Myocyte (in vitro differentiated cells): ENCODE data around the gene AGAP1. TPM values are rescaled to one million over a fixed set of nuclear protein-coding genes. Genes with fewer than 3 reads are reported as not detected.
A peak's percentile ranks its signal among the peaks of the same experiment; 100 is the strongest.

Source experiments
- DNase-seq: peaks from one replicate; pipeline ENCODE4 v3.0.0-alpha.2; 2012; ENCODE audit warnings: low read depth
- total RNA-seq: library from RNA; depleted of rRNA; stranded (reverse); fragments of >200 nt; gene quantifications from 2 replicates; pipeline ENCODE4 v1.2.3, GENCODE V29; 2014

Gene AGAP1
- total RNA-seq, 1 donor from 2014 or later: 15.5 TPM

- DNase-seq: no peak
Measured at GRCh38 chr2:235955664-235956063, 461.8 kb downstream of the AGAP1 start.

DNA sequence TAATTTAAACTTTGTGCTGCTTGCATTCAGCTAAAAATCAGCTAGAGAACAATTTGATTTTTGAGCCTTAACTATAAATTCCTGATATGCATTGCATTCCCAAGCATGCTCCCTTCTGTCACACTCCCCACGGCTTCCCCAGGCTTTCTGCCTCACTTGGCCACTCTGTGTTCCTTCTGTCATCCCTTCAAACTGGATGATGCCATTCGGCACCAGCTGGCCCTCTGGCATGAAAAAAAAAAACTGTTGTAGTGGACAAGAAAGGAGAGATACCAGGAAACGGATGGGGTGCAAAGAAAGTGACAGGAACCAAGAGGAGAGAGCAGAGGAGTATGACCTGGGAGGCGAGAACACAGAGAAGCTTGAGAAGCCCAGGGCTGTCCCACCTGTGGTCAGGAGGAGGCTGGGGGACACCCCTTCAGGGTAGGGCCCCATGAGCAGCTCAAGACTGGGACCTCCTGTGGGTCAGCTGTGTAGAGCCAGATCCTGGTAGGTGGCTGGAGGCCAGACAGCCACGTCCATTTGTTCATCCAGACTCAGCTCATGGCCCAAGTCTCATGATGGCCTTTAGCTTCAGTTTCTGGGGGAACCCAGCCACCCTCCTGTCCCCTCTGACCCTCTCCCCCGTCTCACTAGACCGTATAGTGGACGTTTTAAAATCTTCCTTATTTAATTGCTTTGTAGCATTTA is 462.6 kb downstream of the AGAP1 start:
- DNase-seq: no peak

DNA sequence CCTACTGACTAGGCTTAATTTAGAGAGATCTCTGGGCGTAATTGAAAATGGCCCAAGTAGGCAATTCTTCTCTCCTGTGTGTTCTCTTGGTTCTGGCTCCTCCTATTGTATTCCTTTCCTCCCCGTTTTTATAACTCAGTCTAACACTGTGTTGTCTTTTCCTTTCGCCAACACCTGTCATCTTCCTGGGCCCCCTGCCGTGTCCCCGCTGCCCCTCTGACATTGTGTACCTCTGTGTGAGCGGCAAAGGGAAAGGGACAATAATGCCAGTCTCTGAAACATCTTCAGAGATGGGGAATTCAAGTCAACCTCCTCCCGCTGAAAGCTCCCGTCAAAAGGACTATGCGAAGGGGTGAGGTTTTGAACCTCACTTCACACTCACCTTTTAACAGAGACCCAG is 463.4 kb downstream of the AGAP1 start:
- DNase-seq: no peak

DNA sequence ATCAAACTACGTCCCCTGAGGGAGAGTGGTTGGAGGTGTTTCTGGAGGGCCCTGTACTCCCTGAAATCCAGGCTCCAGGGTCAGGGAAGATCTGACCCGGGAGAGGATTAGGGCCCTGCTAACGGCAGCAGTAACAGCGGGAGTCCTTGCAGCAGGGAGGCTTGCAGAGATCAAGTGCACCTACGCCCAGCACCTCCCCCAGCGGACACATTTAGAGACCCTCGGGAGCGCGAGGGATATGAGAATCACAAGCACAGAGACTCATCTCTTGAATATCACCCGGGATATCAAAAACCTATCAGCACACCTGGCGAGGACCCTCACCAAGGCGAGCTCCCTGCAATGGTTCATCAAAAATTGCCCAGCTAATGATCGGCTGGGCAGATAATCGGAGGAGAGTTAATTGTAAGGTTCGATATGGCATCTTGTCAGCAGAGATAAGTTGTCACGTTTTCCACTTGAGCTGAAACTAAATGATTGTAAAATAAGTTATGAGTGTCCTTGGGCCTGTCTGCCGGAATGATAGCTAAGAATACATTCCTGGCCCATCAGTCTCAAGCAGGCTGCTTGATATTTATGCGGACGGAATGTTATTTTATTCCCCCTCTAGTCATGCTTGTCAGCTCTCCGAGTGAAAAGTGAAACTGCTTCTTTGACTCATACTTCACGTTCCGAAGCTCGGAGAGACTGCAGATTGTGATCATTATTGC is 464.5 kb downstream of the AGAP1 start:
- no peak for DNase-seq

DNA sequence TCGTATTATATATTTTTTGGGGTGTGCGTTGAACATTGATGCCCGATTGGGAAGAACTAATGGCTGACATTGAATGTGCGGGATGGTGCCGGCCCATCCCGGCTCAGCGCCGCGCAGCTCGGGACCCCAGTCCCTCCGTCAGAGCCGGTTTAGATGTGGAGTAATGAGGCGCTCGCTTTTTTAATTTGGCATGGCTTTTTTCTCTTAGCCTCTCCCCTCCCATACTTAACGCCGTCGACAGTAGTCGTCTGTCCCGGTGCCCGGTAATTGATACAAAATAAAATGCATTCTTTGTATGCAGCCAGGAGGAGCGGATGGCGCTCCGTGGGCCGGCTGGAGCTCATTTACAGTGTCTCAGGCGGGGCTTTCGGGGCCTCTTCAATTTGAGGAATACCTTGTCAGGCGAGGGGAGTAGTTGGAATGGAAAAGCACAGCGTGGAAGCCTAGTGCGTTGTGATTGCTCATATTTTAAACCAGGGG is 465.1 kb downstream of the AGAP1 start:
- DNase-seq: no peak

DNA sequence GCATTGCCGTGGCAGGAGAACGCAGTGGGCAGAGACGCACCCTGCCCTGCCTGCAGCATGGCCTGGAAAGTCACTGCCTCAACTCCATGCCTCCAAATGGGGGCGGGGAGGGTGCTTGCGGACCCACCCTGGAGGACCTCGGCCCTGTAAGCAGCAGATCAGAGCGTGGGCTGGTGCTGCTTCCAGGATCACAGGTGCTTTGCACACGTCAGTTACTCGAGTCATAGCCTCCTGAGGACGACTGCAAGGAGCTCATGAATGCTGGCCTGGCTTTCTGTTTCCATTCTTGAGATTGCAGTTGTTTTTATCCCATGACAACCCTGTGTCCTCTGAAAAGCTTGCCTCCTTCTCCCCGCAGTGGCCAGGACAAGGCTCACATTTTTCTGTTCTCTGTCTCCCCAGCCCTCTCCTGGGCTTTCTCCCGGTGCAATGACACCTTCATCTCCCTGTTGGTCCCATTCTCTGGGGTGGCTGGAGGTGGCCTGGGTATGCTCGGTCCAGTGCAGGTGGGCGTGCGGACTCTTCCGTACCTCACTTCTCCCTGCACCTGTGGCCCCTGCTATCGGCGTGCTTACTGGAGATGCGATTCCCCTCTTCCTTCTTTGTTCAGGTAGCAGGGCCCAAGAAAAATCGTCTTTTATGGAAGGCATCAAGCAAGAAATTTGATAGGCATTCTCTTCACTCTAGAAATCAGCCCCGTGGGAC is 466.3 kb downstream of the AGAP1 start:
- DNase-seq: peak; percentile 37

- peak; percentile 68 for DNase-seq
Measured at GRCh38 chr2:235960716-235961640, 467.1 kb downstream of the AGAP1 start.

DNA sequence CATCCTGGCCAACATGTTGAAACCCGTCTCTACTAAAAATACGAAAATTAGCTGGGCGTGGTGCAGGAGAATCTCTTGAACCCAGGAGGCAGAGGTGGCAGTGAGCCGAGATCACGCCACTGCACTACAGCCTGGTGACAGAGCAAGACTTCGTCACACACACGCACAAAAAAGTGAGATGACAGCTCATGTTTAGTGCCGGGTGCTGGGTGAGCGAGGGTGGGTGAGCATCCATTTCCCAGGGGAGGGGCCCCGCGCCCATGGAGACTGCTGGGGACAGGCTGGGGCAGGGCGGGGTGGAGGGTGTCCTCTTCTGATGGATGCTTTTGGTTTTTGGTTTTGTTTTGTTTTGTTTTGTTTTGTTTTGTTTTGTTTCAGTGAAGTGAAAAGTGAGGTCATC is 467.9 kb downstream of the AGAP1 start:
- no peak for DNase-seq

GRCh38 chr2:235963853-235964577 is 470.2 kb downstream of the AGAP1 start:
- no peak for DNase-seq

DNA sequence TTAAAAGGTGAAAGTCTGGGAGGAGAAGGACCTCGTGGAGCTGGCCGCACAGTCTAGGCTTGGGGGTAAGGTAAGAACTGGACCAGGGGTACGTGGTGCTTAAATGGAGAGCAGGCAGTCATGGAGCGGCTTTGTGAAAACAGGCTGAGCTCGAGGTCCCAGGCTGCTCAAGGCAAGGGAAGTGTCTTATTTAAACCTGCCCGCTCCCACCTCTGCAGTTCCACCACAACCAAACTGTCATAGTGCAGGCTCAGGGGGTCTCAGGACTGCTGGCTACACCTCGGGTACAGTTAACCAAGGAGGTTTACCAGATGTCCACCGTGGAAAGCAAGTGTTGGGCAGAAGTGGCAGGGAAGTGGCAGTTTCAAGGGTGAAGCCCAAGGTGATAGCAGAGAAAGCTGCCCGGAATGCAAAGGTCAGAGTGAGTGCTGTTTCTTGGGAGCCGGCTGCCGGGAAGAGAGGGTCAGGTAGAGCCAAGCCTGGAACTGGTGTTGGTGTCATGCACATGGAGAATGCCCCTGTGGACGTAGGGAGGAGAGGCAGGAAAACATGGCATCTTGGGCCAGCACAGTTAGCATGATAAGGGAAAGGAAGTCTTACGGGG is 471.0 kb downstream of the AGAP1 start:
- DNase-seq: no peak

DNA sequence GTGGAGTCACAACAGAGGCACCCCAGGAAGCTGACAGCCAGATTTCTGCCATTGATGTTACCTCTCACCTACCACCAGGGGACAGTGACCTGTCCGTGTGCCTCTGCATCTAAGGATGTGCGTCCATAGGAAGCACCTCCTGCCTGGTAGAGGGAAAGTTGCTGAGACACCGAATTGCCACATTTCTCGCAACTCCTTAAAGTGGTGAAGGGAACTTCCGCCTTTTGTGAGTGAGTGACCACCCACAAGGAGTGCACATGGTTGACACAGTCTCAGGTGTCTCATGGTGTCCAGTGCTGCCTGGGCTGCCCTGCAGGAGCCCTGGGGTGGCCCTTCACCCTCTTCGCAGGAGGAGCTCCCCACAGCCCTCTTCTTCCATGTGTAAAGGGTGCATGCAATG is 472.6 kb downstream of the AGAP1 start:
- no peak for DNase-seq

DNA sequence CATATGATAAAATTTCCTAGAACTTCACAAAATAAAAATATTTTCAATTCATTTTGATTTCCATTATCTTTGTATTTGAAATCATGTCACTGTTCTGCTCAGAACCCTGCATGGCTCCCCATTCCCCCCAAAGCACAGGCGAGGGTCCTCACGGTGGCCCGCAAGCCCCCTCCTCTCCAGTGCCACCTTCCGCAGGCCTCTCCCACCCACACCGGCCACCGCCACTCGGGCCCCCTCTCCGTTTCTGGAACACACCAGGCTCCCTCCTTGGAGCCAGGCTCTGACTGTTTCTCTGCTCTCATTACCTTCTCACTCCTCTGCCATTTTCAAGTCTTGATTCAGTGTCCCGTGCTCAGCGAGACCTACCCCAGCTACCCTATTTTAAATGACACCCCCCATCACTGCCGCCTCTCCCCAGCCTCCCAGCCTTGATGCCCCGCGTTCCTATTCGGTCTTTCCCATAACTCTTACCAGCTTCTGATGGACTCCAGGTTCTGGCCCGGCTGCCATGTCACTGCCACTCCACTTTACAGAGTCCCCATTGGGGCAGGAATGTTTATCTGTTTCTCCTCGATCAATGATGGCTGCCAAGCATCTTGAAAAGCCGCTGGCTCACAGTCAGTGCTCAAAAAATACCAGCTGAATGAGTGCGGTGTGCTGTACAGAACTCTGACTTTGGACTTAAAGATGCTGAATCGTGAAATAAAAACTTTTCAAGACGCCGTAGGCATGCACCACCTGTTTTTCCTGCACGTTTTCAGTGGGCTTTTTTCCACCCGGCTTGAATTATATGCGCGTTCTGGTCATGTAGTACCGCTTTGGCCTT is 473.3 kb downstream of the AGAP1 start:
- DNase-seq: no peak

DNA sequence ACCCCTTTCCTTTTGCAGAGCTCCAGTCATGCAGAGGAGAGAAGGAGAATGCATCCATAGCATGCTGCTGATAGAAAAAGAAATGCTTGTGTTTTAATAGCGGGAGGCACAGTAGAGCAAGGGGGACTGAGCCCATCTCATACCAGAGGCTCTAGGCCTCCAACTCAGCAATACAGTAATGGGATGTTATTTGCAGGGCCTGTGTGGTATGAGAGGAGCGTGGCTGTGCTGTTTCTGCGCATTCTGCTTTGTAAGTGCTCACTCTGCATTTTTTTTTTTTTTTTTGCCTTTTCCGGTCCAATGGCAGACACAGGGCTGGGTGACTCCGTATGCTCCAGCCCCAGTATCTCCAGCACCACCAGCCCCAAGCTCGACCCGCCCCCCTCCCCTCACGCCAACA is 474.3 kb downstream of the AGAP1 start:
- no peak for DNase-seq

DNA sequence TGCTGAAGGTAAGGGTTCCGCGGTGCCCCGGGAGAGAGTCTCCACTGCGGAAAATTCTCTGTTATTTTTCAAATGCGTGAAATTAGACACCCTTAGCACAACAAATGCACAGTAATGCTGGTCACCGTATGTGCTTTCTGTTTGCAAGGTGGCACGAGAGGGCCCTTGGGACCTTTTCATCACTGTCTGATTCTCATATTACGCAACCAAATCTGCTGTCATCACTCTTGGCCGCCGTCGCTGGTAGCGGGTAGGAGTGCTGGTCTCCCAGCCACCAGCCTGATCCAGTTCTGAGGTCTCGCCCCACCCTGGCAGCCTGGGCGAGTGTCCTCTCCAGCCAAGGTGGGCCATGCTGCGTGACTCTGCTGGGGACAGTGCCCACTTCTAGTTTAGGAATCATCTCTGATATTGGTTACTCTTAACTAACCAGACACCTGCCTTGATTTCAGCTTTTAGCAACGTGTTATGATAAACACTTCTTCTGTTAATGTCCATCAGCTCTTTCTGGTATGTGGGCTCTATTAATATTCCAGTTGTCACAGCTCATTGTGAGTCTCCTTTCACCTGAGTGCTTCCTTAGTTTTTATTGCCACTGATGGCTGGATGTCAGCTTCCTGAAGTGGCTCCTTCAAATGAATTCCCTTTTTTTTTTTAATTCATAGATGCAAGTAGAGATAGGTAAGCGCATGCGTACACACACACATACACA is 474.9 kb downstream of the AGAP1 start:
- DNase-seq: no peak

DNA sequence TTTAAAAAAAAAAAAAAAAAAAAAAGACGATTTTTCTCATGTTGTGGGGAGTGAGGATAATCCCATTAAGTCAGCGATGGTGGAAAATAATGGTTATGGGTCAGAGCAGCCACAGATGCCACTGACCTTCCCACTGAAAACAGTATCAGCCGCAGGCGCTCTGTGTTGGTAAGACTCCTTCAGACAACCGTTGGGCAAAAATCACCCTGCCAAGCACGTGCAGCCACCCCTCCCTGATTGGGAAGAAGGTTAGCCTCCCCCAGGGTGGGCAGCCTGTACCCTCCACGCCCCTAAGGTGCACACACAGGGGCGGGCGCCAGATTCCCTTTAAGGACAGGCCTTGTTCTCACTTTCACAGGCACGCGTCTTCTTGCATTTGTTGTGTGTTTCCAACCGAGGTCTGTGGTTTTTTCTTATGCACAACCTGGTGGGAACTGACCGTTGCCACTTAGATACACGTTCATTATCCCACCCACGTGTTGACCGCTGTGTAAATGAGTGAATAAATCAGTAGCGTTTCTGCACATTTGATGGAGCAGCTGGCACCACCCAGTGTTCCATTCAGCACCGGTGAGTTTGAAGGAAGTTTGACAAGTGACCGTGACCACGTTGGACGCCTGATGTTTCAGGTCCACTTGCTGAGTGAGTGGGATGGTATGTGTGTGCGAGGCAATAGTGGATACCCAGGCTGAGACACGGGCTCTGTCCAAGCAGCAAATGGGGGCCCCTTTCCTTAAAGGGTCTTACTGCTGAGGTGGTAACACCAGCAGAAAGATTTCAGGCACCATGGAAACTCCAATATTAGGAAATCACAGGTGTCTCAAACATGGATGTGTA is 476.6 kb downstream of the AGAP1 start:
- no peak for DNase-seq

- no peak for DNase-seq
Measured at GRCh38 chr2:235976516-235976915, 482.7 kb downstream of the AGAP1 start.

DNA sequence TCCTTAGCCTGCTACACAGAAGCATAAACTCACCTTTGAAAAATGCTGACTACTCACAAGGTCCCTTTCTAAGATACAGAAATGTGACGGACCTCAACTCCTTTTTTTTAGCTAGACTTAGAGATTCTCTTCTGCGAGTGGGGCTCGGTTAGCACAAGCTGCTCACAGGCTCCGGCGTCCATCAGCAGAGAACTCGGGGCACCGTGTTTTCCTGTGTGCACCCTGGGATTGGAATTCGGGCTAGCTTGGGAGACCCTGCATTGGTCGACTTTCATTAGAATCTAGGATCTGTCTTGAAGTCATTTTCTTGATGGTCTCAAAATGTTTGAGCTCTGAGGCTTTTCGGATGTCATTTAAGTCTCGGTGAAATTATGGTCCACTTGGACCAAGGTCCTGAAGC is 483.1 kb downstream of the AGAP1 start:
- DNase-seq: no peak

DNA sequence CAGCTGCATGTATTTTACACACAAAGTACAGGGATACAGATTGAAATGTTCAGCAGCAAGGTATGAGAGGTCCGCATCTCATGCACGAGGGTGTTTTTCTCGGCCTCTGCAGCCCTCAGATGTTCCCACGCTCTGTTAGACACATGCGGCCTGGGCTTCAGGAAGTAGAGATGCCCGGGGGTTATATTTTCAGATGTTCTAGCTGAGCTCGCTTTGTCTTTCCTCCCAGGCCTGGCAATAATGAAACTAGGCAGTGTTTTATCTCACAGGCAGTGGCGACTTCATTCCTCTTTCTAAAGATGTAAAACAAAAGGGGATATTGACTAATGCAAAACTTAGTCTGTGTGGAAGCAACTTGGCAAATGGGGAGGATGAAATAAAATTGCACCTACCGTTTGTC is 483.6 kb downstream of the AGAP1 start:
- DNase-seq: no peak
